ENCODE data around the gene SLC35G6.

Gene SLC35G6

DNA sequence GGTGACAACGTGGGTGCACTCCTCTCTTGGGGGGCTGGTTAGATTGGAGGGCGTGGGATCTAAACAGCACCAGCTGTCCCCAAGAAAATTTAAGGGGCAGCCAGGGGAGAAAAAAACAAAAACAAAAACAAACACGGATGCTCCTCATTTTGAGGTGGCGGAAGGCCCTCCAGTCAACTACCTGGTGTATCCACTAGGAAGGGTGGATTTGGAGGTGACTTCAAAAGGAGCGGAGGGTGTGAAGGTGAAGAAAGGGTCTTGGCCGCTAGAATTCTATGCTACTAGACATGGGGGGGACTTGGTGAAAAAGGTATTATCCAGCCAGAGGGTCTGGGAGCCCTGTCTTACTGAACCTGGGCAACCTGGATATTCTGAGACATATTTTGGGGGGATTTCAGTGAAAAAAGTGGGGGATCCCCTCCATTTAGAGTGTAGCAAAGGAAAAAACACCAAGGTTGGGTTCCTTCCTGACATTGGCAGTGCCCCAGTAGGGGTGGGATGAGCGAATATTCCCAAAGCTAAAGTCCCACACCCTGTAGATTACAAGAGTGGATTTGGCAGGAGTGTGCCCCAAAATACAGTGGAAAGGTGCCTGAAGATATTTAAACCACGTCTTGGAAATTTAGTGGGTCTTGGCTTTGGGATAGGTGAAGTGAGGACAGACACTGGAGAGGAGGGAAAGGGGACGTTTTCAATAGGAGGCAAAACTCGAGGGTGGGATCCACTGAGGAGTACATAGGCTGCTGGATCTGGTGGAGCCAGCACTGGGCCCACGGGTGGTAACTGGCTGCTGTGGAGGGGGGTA lies 42.4 kb upstream of the SLC35G6 start:
- DNase-seq (ENCODE audit: extremely low spot score): no peak
- no peak for TF ChIP-seq CTCF (IDR thresholded peaks at IDR 0.05; ENCODE audit: control extremely low read depth, extremely low read depth, low read depth, missing control alignments)
- ChIA-PET CTCF (interaction anchor here (0.6 to 5.3 kb wide), 6 partner anchors 13 to 121 kb away, joined by 3 to 43 read pairs (median 17); partner anchors contain the start of genes SENP3, SPEM2, TMEM95 and TNFSF13), POLR2A (interaction anchor here (0.6 to 1.2 kb wide), 3 partner anchors 45 to 135 kb away, joined by 3 to 8 read pairs (median 3); partner anchors contain the start of gene POLR2A)

GRCh38 chr17:7439462-7440112 lies 41.7 kb upstream of the SLC35G6 start, which contains the start of gene FGF11:
FGF11 (plus strand) TSS chr17:7439512; CDS start chr17:7439621, 109 bp downstream.
- no peak for TF ChIP-seq CTCF (IDR thresholded peaks at IDR 0.05; ENCODE audit: control extremely low read depth, extremely low read depth, low read depth, missing control alignments)
- ChIA-PET CTCF (interaction anchor here (1.2 to 4.5 kb wide), 5 partner anchors 13 to 121 kb away, joined by 3 to 20 read pairs (median 7); partner anchors contain the start of genes SENP3 and SPEM2), POLR2A (interaction anchor here (0.9 to 2.1 kb wide), 3 partner anchors 9 to 45 kb away, joined by 4 to 12 read pairs (median 7); partner anchors contain the start of gene POLR2A)

GRCh38 chr17:7440113-7440833 lies 41.0 kb upstream of the SLC35G6 start:
- peak; percentile 76 for DNase-seq (ENCODE audit: extremely low spot score)

More at GRCh38 chr17:7439462-7440112, 41.7 kb upstream of the SLC35G6 start, which contains the start of gene FGF11:
- no peak for DNase-seq (ENCODE audit: extremely low spot score)

DNA sequence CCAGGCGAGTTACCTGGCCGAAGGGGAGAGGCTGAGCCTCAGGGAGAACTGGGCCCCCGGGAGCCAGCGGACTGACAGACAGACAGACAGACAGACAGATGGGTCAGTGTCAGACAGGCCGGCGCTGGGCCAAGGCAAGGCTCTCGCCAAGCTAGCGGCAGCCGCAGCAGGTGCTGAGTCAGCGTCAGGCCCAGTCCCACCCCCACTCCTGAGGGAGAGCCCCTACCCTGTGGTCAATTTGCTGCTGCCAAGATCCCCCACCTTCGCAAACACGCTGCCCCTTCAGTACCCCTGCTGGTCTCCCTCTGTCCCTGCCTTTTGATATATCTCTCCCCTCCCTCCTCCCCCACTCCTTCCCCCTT lies 40.4 kb upstream of the SLC35G6 start:
- POLR2A ChIA-PET: interaction anchor here (0.6 to 2.1 kb wide), 5 partner anchors 8 to 45 kb away, joined by 3 to 12 read pairs (median 5); partner anchors contain the start of gene POLR2A

More at GRCh38 chr17:7440113-7440833, 41.0 kb upstream of the SLC35G6 start:
- TF ChIP-seq CTCF (IDR thresholded peaks at IDR 0.05; ENCODE audit: control extremely low read depth, extremely low read depth, low read depth, missing control alignments): no peak
- ChIA-PET POLR2A (interaction anchor here (0.9 to 2.1 kb wide), 4 partner anchors 10 to 45 kb away, joined by 4 to 12 read pairs (median 6); partner anchors contain the start of gene POLR2A), CTCF (interaction anchor here (0.9 to 4.5 kb wide), 8 partner anchors 12 to 120 kb away, joined by 3 to 20 read pairs (median 3); partner anchors contain the start of genes SENP3, SPEM1 and SPEM2)

DNA sequence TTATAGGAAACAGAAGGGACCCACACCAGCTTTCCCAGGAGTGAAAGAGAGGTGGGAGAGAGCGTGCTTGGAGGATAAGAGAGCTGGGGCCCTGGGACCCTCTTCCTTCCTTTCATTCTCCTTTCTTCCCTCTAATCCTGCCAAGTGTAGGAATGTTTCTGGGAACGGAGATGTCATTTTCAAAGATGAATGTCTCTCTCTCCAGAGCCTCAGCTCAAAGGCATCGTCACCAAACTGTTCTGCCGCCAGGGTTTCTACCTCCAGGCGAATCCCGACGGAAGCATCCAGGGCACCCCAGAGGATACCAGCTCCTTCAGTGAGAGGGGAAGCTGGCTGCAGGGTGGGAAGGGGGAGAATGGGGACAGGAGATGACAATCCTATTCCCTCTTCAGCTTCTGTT lies 40.0 kb upstream of the SLC35G6 start:
- ChIA-PET CTCF (interaction anchor here (0.9 to 4.5 kb wide), 10 partner anchors 11 to 119 kb away, joined by 3 to 20 read pairs (median 5); partner anchors contain the start of genes SENP3, SPEM1 and TMEM95), POLR2A (interaction anchor here (0.6 to 2.1 kb wide), 3 partner anchors 9 to 46 kb away, joined by 3 to 12 read pairs (median 4); partner anchors contain the start of gene POLR2A)
- TF ChIP-seq CTCF (IDR thresholded peaks at IDR 0.05; ENCODE audit: control extremely low read depth, extremely low read depth, low read depth, missing control alignments): no peak
- DNase-seq (ENCODE audit: extremely low spot score): no peak

More for the DNA sequence above, 40.4 kb upstream of the SLC35G6 start:
- TF ChIP-seq CTCF (IDR thresholded peaks at IDR 0.05; ENCODE audit: control extremely low read depth, extremely low read depth, low read depth, missing control alignments): no peak
- peak; percentile 78 for DNase-seq (ENCODE audit: extremely low spot score)
- CTCF ChIA-PET: interaction anchor here (0.9 to 4.5 kb wide), 10 partner anchors 11 to 120 kb away, joined by 3 to 20 read pairs (median 5); partner anchors contain the start of genes SENP3, SPEM1 and TMEM95
